NCI-H345 (cell line): ENCODE measurements around the gene CGREF1.
"Not testable (repeated sequence)": the region's sequence is repeated elsewhere in the genome, so short reads cannot be mapped to it uniquely, and the experiment has no call there.

Source experiments
- DNase-seq: peaks from one replicate; lab custom pipeline; 2025; lab: John Stamatoyannopoulos, UW

CGREF1 gene

DNA sequence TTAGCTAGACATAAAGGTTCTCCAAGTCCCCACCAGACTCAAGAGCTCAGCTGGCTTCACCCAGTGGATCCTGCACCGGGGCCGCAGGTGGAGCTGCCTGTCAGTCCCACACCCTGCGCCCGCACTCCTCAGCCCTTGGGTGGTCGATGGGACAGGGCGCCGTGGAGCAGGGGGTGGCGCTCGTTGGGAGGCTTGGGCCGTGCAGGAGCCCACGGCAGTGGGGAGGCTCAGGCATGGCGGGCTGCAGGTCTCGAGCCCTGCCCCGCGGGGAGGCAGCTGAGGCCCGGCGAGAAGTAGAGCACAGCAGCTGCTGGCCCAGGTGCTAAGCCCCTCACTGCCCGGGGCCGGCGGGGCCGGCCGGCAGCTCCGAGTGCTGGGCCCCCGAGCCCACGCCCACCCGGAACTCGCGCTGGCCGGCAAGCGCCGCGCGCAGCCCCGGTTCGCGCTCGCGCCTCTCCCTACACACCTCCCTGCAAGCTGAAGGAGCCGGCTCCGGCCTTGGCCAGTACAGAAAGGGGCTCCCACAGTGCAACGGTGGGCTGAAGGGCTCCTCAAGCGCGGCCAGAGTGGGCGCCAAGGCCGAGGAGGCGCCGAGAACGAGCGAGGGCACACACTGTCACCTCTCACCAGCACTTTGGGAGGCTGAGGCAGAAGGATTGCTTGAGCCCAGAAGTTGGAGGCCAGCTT lies 7.4 kb downstream of the CGREF1 start:
- DNase-seq, result not testable (repeated sequence)

DNA sequence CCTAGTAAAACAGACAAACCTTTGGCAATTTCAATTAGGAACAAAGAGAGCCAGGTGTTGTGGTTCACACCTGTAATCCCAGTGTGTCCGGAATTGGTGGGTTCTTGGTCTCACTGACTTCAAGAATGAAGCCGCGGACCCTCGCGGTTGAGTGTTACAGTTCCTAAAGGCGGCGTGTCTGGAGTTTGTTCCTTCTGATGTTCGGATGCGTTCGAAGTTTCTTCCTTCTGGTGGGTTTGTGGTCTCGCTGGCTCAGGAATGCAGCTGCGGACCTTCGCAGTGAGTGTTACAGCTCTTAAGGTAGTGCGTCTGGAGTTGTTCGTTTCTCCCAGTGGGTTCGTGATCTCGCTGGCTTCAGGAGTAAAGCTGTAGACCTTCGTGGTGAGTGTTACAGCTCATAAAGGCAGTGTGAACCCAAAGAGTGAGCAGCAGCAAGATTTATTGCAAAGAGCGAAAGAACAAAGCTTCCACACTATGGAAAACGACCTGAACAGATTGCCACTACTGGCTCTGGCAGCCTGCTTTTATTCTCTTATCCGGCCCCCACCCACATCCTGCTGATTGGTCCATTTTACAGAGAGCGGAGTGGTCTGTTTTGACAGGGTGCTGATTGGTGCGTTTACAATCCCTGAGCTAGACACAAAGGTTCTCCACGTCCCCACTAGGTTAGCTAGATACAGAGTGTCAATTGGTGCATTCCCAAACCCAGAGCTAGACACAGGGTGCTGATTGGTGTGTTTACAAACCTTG lies 8.2 kb downstream of the CGREF1 start:
- not testable (repeated sequence) for DNase-seq

DNA sequence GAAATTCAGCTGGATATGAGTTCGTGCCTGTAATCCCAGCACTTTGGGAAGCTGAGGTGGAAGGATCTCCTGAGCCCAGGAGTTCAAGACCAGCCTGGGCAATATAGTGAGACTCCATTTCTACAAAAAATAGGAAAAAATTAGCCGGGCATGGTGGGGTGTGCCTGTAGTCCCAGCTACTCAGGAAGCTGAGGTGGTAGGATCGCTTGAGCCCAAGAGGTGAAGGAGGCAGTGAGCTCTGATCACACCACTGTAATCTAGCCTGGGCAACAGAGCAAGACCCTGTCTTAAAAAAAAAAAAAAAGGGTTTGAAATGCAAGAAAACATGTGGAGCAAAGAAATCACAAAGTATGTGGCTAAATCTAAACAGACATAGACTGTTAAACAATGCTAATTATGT lies 9.8 kb downstream of the CGREF1 start:
- DNase-seq, result no peak

DNA sequence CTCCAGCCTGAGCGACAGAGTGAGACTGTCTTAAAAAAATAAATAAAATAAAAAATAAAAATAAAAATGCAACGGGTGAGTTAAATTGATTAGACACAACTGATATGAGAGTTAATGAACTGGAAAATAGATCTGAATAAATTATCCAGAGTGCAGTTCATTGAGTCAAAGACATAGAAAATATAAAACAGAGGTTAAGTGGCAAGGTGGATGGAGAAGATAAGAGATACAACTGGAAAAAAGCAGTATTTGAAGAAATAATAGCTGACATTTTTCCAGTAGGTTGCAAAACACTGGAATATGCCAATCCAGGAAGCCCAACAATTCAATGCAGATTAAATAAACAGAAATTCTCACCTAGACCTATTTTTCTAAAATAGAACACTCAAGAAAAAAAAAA lies 10.7 kb downstream of the CGREF1 start:
- no peak for DNase-seq

DNA sequence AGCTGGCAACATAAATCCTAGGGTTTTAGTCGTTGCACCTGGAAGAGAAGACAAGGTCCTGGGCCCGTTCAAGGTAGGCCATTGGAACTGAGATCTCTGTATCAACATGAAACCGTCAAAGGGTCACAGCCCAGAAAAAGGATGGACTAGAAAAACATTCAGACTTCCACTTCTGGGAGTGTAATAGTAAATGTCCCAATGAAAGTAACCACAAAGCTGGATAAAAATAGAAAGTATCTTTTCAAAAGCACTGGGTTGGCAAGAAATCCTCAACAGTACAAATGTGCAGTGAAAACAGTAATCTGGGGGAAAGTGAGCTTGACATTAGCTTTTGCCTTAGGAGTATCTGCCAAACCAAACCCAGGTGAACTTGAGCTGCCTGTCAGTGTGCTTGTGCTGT lies 12.9 kb downstream of the CGREF1 start:
- no peak for DNase-seq

DNA sequence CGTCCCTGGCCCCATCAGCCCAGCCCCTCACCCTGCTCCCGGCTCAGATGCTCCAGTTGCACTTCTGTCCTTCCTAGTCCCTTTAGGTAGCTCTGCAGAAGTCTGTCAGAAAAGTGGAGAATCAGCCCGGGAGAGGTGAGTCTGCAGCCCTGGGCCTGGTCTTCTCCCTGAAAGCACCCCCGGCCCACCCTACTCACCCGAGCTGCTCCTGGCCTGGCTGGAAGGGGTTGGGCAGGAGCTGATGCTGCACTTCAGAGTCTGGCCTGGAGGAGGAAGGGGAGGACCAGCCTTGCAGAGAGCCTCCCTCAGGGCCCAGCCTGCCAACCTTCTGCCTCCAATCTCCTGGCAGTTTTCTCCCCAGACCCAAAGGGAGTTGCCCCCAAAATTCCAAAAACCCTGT lies 16.6 kb downstream of the CGREF1 start:
- no peak for DNase-seq

DNA sequence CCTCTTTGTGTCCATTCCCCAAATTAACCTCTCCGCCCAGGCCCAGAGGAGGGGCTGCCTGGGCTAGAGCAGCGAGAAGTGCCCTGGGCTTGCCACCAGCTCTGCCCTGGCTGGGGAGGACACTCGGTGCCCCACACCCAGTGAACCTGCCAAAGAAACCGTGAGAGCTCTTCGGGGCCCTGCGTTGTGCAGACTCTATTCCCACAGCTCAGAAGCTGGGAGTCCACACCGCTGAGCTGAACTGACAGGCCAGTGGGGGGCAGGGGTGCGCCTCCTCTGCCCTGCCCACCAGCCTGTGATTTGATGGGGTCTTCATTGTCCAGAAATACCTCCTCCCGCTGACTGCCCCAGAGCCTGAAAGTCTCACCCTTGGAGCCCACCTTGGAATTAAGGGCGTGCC lies 18.9 kb downstream of the CGREF1 start:
- no peak for DNase-seq

DNA sequence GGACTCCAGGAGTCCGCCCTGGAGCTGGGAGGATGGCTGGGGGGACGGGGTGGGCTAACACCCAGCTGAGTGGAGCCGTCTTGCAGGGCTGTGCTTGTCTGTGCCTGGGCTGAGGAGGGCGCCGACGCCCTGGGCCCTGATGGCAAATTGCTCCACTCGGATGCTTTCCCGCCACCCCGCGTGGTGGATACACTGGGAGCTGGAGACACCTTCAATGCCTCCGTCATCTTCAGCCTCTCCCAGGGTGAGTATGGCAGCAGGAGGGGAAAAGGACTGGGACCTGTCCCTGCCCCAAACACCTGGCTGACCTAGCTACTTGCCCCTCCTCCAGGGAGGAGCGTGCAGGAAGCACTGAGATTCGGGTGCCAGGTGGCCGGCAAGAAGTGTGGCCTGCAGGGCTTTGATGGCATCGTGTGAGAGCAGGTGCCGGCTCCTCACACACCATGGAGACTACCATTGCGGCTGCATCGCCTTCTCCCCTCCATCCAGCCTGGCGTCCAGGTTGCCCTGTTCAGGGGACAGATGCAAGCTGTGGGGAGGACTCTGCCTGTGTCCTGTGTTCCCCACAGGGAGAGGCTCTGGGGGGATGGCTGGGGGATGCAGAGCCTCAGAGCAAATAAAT lies 19.5 kb downstream of the CGREF1 start:
- DNase-seq, result no peak

DNA sequence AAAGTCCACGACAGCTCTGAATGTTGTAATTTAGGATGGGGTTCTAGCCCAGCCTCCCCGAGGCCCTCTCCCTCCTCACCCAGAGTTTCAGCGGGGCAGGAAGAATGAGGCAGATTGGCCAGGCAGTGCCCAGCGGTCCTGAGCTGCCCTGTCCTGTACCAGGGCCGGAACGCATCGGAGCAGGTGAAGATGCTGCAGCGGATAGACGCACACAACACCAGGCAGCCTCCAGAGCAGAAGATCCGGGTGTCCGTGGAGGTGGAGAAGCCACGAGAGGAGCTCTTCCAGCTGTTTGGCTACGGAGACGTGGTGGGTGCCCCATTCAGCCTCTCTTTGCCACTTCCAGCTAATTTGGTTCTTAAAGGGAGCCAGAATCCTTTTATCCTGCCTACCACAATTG lies 21.6 kb downstream of the CGREF1 start:
- DNase-seq, result no peak

DNA sequence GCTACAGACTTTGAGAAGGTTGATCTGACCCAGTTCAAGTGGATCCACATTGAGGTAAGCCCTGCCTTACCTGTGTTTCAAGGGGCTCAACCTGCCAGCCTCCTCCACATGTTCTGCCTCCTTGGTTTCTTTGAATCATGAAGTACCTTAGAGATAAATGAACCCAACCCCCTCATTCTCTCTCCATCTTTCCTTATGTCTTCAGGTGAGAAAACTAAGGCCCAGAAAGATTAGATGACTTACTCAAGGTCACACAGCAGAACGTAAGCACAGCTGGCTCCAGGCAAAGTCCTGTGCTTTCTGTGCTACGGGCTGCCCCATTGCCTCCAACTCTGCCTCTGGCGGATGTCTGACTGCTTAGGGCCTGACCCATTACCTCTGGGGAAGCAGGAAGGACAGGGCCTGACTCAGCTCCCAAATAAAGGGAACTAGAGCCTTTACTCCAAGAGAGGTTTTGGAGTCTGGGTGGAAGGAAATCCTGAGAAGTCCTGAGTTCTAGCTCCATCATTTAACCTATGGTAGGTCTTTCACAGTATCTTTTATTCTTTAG lies 22.1 kb downstream of the CGREF1 start:
- DNase-seq, result no peak

DNA sequence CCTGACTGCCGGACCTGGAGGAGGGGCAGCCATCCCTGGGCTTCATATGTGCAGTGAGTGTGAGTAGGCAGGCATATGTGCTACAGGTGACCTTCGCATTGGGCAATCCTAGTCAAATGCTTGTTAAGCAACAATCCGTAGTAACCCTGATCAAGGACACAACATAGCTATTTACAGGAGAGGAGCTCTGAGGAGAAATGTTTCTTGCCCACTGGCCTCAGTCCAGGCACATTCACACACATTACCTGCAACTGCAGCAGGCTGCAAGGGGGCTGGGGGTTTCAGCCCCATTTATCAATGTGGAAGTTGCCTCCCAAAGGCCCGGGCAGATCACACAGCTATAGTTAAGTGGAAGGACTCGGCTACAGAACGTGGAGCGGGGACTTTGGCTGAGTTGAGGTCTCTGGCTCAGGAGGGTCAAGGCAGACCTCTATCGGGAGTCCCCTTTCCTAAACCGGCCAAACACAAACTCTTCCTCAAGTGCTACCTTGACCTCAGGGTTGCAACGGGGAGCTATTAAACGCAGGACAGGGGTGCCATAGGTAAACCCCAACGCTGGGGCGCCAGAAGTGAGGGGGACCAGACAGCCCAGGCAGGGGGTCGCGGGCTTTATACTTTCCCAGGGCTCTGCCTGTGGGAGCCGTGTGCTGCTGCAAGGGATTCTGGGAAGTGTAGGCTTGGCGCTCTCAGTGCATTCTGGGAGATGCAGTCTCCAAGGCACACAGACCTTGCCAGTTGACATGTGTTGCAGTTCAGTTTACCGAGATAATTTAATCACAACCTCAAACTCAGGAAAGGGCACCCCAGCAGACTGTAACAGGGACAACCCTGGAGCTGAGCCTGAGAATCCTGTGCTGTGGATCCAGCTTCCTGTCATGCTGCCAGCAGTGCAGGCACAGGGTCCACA lies 22.9 kb downstream of the CGREF1 start:
- no peak for DNase-seq

DNA sequence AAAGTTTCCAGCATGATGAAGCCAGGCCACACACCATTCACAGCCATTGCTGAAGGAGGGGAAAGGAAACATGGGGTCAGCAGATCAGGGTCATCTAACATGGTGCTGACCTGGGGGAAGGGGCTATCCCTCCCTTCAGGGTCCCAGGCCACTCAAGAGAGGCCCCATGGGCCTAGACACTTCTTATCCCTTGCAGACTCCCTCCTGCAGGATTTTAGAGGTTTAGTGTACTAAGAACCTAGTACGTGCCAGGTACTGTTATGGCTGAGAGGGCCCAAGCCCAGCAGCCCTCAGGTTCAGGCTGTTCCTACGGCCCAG lies 23.5 kb downstream of the CGREF1 start:
- DNase-seq, result no peak

DNA sequence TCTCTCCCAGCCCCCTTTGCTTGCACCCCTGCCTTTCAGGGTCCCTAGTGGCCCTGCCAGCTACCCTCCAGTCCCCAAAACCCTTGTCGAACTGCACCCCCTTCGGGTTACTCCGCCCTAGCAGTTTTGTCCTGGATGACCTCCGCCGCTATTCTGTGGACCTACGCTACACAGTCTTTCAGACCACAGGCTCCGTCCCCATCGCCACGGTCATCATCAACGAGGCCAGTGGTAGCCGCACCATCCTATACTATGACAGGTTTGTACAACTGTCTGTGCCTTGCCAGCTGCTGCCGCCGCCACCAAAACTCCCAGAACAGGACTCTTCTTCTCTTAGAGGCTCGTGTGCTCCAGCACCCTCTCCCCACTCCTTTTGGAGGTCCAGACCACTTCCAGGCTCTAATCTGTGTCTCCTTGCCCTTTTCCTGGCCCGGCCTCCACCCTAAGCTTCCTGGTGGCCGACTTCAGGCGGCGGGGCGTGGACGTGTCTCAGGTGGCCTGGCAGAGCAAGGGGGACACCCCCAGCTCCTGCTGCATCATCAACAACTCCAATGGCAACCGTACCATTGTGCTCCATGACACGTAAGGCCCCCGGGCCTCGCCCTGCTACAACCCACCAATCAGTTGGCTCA lies 24.5 kb downstream of the CGREF1 start:
- no peak for DNase-seq

DNA sequence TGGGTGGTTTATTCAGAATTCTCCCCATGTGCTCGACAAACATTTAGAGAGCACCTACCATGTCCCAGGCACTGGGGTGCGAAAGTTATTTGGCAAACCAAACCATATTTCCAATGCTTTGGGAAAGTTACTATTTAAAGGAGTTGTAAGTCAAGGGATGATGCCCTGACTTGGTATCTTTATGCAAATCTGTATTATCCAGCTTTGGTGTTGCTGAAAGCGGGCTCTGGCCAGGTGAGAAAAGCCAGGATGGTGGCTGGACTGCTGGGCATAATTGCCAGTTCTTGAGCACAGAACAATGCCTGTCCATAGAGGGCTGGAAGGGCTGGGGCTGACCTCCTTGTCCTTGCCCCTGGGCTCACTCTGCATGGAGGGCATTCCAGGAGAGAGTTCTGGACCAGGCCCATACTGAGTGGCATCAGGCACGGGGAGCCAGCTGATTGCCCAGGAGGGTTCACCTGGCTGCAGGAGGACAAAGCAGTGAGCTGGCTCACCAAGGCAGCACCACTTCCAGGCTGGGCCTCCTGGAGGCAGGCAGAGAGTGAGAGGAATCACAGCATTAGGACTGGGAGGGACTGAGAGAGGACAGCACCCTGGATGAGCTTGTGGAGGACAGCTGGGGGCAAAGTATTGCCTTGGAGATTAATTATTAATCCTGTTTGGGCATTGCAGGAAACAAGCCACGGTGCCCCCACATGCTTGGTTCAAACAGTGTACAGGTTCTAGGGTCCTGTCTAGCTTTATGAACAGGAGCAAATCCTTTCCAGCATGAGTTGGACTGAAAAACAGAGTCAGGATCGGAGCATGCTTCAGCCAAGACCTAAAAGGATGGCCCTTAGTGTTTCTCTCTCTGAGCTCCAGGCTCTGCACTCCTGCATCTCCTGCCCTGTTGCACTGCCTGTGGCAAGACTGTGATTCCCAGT lies 25.2 kb downstream of the CGREF1 start:
- no peak for DNase-seq

DNA sequence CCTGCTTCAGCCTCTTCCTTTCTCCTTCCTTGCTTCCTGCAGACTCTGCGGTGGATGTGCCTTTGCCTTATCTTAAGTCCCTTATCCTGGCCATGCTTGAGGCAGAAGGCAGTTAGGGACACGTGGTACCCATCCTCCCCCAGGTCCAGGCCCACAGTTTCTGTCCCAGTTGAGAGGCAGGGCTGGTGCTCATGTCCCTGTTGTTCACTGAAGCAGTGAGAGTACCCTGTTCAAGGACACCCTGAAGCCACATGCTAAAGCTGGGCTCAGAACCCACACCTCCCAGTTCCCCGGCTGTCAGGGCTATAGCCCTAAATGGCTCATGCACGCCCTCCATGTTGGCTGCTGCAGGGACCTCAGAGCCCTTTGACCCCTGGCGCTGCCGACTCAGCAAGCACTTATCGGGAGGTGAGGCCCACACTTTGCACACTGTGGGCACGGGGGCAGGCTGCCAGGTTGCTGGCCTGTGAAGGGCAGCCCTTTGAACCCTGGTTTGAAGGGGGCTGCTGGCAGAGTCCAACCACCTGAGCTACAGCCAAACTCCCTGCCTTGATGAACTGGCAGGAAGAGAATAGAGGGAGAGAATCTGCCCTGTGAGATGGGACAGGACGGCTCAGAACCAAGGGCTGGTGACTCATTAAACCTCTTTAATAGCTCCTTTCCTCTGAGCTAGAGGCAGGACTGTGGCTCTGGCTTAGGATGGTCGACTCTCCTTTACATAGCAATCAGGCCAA lies 26.1 kb downstream of the CGREF1 start:
- DNase-seq, result no peak

DNA sequence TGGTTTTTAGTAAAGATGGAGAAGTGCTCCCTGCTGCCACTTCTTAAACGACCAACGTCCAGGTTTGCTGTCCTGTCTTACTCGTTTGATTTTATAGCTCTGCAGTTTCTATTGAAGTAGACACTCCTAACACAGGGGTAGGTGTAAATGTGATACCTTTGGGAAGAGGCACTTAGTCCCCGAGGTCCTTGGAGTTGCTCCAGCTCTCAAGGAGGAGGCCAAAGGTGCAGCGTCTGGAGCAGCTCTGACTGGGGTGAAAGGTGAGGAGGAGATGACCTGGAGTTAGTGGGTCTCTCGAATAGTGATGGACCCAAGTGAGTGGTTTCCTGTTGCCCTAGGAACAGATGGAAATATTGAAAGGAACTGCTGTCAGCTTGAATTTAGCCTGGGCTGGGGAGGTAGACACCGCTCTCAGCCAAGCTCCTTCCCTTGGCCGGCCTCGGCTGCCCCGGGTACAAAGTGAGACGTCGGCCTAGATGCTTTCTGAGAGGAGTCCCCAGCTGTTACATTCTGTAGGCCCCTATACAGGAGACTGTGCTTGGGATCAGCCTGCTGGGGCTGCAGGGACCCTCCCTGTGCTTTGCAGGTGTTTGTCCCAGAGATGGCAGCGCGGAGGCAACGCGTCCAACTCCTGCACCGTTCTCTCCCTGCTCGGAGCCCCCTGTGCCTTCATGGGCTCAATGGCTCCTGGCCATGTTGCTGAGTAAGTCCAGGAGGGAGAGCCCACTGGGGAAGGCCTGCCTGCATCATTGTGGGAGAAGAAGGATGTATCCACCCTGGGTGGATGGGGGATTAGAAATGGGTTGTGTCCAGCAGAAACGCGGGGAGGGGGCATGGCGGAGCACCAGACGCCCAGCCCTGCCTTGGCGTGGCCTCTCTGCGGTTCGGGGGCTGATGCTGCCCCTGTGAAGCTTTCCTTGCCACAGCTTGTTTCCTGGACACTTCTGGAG lies 26.9 kb downstream of the CGREF1 start:
- DNase-seq, result no peak

DNA sequence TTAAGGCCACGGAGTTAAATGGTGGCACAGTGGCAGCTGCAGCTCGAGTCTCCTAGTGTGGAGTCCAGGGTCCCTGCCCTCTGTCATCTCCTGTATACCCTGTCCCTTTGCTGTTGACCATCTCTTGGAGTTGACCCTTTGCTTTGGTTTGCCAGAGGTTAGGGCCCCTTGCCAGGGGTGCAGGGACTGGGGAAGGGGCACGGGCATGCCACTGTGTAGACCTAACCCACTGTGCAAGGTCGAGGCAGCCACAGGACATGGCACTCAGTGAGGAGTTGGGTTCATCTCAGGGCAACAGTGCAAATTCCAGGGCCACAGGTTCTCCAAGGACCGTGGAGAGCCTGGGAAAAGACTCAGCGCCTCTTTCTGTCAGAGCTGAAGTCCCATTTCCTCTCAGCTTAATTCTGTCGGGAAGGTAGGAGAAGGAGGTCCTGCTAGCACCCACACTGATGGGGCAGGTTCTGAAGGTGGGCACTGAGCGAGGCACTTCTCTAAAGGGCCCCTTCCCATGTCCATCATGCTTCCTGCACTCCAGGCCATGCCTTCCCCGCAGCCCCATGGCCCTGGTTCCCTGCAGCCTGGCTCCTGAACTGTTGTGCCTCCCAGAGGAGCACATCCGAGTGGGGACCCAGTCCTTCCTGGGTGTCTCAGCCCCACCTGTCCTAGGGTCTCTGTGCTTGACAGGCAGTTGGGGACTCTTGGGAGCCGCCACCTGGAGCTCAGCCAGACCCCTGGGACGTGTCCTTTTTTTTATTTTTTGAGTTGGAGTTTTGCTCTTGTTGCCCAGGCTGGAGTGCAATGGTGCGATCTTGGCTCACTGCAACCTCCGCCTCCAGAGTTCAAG lies 29.6 kb downstream of the CGREF1 start:
- DNase-seq, result no peak

DNA sequence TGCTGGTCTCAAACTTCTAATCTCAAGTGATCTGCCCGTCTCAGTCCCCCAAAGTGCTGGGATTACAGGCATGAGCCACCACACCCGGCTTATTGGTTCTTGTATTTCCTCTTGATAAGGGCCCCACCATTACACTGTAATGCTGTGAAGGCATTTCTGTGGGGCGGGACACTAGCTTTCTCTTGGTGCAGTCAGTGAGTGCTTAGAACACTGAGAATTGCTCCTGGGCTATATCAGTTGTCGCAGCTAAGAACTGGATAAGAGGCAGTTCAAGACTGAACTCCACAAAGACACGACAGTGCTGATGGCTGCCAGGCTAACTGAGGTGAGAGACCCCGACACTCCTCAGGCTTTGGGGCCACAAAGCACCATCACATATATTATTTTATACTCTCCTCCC lies 30.3 kb downstream of the CGREF1 start:
- DNase-seq, result no peak
